HS-5 (cell line): ENCODE results near the gene CACNA1D.

Experiments
- DNase-seq: peaks from one replicate; pipeline ENCODE4 v3.0.0-alpha.2; 2012; ENCODE audit warnings: low read depth

CACNA1D gene

DNA sequence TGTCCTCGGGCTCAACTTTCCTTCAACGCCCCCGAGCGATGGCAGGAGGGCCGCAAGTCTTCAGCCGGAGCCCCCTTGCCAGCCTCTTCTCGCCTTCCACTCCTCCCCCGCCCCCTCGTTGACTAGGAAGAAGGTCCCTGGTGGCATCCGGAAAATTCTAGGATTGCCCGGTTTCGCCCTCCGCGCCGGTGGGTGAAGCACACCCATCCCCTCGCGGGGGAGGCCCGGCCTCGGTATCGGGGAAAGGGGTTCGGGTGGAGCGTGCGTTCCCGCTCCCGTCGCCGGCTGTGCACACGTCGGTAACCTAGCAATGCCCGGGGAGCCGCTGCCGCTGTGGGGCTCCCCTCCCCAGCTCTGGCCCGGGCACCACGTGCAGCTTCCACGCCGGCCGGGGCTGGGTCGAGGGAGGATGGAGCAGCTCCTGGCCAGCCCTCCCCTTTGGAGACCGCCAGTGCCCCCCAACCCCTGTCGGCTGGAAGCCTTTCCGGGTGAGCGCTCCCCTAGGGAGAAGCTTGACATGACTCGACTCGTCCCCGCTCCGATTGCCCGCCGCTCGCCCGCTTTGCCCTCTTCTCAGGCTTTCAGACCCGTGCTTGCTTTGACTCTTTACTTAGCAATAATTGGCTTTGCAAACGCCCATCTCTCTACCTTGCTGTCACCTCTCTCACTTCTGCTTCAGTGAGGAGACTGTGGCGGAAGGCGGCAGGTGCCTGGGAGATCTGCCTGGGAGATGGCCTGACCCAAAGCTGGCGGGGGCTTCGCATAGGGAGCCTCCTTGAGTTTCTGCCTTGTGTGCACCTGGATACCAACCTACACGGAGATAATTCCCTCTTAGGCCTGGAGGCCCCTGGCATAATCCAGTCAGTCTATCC lies 1.3 kb downstream of the CACNA1D start:
- DNase-seq: no peak

DNA sequence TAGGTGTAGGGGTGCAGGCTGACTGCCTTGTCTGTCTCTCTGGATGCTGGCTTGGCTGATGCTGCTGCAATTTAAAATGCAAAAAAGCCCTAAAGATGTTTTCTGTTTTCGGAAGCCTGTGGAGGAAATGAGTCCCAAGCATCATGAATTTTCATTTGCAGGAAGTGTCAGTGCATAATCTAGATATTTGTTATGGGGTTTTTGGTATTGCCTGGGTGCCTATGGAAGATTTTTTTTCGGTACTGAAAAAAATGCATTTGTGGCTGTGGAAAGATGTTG lies 1.9 kb downstream of the CACNA1D start:
- DNase-seq: no peak

DNA sequence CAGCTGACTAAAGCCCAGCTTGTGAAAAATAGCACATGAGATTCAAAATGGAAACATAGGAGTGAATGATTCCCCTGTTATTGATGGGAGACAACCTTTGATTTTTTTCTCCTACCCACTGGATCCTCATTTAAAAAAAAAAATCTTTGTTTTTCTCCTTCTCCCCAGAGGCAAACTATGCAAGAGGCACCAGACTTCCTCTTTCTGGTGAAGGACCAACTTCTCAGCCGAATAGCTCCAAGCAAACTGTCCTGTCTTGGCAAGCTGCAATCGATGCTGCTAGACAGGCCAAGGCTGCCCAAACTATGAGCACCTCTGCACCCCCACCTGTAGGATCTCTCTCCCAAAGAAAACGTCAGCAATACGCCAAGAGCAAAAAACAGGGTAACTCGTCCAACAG lies 2.6 kb downstream of the CACNA1D start:
- DNase-seq: no peak

DNA sequence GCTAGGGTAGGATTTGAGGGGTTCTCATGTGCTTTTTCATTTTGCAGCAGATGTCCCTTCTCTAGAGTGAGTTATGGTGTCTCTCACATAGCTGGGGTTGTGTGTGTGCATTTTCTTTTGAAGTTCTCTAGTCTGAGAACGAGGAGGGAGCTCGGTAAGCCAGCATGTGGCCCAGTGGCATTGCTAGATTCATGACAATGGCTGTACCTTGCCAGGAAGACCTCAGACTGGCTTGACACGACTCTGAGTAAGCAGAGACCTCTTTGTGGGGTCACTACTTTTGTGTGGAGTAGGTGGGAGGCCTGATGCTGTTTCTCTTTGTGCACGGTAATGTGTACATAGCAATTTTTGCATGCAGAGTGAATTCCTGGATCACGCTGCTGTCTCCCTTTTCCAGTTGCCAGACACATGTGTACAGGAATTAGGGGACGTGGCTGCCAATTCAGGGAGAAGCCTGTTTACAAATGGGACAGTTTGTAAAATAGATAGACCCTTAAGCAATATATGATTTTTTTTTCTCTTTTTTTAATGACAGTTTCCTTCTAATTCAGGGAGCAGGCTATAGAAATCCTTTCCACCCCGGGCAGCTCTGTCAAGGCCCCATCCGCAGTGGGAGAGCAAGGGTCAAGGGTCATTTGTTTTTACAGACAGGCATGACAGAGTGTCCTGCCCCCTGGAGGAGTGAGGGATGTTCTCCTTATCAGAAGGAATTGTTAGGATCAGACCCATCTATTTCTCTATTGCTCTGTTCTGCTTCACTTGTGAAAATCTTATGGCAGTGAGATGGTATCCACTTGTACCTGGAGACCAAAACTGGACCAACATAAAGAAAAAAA lies 4.6 kb downstream of the CACNA1D start:
- no peak for DNase-seq

DNA sequence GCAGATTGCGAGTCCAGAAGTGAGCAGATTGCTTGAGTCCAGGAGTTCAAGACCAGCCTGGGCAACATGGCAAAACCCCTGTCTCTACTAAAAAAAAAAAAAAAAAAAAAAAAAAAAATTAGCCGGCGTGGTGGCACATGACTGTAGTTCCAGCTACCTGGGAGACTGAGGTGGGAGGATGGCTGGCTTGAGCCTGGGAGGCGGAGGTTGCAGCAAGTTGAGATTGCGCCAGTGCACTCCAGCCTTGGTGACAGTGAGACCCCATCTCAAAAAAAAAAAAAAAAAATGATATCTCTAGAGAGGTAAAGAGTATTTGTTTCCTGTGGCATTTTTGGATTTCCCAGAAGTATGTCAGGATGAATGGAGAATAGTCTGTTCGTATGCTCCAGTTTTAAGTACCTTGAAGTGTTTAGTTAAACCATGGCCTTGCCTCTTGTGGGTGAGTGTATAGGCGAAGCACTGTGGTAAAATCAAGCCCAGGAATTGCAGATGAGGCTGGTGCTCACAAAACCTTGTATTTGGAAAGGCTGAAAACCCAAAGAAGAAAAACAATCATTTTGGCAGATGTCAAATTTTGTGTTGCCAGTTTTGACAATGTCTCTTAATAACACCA lies 5.9 kb downstream of the CACNA1D start:
- no peak for DNase-seq

DNA sequence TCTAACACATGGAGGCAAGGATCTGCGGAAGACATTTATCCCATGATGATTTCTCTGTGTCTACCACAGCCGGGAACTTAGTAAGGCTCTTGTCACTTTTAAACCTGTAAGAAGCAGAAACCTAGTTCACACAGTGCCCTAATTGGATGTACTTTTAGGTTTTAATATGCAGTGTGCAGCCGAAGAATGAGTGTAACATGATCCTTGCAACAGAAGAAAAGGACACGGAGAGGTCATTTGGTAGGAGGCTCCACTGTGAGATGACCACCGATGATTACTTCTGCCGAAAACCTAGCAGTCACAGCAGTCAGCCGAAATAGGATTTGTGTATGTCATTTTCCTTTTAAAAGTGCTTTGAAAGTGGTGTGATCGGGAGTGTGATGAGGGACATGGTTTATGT lies 6.8 kb downstream of the CACNA1D start:
- no peak for DNase-seq

DNA sequence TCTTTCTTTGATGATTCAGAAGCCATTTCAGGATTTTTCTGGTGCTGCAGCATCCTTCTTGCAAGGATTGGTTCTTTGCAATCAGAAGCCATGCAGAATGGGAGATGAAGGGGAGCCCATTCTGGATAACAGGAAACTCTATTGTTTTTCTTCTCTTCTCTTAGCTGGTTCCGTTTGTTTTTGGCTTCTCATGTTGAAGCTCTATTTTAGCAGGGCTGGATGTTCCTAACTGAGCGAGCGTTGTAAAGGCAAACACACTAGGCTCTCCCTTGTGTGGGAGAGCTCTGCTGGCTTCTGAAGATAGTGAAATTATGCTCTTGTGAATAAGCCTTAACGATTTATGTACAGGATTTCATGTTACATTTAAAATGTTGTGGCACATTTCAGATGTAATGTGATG lies 8.3 kb downstream of the CACNA1D start:
- DNase-seq: no peak

DNA sequence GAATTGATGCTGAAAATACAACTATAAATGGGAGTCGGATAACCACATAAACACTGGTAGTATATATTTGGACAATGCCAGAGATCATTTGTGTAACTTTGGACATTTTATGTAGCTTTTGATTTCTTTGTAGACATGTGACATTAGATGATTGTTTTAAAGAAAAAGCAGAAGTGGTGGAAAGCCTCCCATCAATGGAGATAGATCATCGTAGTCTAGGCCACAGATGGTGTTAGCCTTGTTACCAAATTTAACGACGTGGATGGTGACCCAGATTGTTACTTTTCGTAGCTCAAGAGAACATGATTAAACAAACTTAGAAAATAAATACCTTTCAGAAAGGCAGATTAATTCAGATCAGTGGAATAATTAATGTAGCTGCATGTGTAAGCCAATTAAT lies 8.8 kb downstream of the CACNA1D start:
- no peak for DNase-seq

DNA sequence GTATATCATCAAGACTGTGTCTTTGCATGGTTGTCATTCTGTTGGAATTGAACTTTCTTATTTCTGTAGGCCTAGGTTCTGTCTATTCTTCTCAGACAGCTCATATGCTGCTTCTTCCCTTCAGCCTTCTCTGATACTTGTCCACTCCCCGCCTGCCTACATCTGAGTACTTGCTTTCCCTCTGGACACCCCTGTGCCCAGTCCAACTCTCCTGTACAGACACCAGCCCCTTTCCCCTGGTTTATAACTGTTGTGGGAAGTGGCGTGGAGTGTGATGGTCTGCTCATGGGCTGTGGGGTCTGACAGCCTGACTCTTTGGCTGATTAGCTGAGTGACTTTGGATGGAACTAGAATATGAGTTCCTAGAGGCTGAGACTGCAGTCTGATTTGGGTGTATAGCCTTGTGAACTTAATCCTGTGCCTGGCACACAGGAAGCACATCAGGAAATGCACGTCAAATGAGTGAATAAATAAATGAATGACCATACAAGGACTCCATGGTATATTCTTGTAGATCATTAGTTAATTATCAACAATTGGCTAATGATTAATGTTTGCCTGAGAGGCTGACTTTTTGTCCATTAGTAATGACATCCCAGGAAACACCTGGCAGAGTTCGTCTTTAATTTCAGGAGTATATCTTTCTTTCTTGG lies 11.8 kb downstream of the CACNA1D start:
- DNase-seq: no peak

DNA sequence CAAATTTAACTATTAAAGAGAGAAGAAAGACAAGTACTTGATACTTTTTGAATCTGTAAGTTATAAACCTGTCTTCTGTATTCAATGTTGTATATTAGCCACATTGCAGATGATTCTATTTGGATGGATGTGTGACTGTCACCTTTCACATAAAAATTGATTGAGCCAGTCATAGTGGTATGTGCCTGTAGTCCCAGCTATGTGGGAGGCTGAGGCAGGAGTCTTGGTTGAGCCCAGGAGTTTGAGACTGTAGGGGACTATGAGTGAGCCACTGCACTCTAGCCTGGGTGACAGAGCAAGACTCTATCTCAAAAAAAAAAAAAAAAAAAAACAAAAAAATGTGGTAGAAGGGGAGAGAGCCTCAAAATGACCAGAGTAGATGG lies 12.3 kb downstream of the CACNA1D start:
- no peak for DNase-seq

DNA sequence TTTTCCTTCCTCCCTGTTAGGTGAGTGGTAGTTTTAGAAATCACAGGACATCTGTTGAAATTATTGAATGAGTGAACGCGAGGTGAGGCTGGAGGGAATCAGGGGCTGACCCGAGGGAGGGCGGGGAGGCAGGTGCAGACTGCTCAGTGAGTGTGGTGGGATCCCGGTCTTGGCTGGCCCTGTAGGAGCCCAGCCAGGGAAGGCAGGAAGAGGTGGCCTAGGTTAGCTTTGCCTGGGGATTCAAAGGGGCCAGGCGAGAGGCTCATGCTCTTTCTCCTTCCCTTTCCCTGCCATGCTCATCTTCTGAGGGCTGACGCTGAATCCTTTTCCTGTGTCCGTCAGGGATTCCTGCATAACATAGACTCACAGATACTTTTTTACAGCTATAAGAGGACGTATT lies 15.1 kb downstream of the CACNA1D start:
- DNase-seq: no peak

DNA sequence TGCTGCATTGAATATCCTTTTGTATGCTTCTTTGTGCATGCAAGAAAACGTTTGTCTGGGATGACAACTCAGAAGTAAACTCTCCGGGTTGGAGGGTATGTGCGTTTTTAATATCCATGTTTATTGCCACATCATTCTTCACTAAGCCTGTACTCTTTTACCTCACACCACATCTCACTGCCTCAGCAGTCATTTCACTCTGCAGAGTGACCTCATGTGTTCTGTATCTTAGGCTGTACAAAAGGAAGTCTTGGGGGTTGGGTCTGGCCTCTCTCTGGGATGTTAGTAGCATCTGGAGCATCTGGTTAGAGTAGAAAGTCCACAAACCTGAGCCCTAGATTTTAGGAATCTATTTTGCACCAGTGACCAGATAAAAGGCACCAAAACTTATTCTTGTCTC lies 16.1 kb downstream of the CACNA1D start:
- DNase-seq: no peak

DNA sequence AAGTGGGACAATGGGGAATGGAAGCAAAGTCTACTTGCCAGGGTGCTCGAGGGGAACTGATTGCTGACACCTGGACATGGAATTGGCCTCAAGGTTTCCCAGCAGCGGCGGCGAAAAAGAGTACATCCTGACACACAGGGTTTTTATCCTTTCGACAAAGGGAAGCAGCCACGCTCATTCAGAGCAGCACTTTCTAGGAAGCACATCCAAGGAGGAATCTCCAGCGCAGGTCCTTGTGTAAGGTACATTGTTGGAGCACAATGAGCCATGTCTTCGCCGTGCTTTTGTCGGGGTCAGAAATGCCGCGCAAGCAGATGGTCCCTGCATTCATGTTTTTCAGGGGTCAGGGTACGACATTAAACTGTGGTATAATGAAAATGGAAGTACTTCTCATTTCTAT lies 16.8 kb downstream of the CACNA1D start:
- no peak for DNase-seq

DNA sequence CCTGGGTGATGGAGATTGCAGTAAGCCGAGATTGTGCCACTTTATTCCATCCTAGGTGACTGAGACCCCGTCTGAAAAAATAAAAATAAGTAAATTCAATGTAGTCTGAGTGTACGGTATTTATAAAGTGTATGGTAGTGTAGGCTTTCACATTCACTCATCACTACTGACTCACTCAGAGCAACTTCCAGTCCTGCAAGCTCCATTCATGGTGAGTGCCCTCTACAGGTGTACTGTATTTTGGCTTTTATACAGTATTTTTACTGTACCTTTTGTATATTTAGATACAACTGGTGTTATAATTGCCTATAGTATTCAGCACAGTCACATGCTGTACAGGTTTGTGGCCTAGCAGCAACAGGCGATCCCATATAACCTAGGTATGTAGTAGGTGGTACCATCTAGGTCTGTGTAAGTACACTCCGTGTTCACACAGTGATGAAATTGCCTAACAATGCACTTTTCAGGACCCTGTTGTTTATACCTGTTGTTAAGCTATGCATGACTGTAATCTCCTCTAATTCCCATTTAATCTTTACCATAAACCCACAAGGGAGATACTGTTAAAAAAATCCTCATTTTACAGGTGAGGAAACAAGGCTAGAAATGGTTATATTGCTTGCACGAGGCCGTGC lies 19.3 kb downstream of the CACNA1D start:
- no peak for DNase-seq

DNA sequence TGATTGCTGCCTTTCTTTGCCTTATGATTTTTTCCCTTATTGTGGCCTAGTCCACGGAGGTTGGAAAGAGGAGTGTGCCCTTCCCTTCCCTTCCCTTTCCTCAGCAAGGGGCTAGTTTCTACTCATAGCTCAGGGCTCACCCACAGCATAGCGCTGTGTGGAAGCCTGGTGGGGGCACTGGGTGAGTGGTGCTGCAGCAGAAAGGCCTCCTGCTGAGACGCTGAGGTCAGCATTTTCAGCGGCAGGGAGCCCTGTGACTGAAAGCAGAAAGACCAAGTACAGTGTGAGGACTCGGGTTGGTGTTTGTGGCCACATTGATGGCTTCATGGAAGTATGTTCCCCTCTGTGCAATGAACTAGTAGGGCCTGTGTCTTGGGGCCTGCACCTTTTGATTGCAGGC lies 21.9 kb downstream of the CACNA1D start:
- DNase-seq: no peak

DNA sequence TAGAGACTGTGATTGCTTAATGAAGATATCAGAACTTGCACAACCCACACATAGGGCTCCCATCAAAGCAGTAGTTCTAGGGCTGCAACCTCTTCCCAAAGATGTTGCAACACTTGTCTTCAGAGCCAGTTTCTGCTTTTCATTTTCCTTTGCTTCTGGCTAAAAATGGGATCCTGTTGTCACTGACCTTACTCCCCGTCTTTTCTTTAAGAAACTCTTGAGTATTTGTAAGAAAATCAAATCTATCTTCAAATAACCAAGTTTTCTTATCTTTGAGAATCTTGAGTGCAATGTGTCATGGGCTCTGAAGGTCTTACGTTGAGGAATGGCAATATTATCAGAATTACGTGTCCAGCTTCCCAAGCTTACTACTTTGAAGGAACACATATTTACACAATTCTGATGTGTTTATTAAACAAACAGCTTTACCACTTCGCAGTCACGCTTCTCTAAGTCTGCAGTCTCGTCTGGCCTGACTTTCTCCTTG lies 24.1 kb downstream of the CACNA1D start:
- no peak for DNase-seq

DNA sequence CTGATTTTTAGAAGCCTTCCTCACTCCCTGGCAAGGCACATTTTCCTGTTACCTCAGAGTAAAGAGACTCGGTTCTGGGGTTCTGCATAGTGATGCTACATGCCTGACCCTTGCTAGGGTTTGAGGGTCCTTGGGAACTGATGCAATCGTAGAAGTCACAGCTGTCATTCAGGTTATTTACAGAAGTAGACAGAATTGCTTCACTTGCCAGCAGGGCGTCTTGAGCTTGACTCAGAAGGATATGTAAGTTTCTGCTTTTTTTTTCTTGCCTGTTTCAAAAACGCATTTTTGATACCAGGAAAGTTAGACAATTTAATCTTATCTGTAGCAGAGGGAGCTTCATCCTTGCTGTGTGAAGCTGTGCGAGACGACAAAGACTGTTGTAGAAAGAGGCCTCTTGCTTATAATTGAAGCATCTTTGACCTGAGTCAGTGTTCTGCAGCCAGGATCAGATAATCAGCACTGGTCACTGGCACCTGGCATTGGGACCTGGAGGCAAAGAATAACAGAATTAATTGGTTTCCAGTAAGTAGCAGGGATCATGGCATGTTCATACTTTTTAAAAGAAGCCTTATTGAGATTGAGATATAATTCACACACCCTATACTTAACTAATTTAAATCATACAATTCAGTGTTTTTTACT lies 24.8 kb downstream of the CACNA1D start:
- no peak for DNase-seq

DNA sequence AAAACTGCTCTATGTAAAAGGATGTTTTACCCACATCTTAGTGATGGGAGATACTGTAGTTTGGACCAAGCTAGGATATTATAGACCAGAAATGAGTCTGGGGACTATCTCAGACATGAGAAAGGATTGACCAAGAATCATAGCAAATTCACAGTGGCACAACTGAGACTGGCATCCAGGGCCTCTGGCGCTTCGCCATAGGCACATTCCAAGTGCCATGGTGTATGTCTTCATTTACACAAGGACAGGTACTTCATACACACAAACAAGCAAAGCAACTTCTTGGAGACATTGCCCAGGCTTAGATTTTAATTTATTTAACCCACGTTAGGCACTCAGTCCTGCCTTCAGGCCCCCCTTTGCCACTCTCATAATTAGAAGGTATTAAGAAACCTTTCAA lies 28.9 kb downstream of the CACNA1D start:
- no peak for DNase-seq

DNA sequence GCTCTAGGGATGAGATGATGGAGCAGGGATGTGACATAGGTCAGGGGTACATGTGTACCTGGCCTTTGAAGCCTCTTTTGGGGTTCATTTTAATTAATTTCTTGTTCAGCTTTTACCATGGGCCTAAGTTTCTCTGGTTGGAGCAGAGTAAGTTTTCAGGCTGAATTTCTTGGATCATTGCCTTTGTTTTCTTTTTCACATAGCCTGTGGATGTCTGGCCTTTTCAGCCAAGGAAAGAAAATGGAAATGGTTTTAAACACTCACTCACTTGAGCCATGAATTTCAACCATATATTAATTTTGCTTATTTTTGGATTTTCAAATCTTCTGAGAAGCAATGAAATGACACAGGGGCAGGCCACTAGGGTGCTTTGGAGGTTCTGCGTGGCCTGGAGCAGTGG lies 30.2 kb downstream of the CACNA1D start:
- DNase-seq: no peak

DNA sequence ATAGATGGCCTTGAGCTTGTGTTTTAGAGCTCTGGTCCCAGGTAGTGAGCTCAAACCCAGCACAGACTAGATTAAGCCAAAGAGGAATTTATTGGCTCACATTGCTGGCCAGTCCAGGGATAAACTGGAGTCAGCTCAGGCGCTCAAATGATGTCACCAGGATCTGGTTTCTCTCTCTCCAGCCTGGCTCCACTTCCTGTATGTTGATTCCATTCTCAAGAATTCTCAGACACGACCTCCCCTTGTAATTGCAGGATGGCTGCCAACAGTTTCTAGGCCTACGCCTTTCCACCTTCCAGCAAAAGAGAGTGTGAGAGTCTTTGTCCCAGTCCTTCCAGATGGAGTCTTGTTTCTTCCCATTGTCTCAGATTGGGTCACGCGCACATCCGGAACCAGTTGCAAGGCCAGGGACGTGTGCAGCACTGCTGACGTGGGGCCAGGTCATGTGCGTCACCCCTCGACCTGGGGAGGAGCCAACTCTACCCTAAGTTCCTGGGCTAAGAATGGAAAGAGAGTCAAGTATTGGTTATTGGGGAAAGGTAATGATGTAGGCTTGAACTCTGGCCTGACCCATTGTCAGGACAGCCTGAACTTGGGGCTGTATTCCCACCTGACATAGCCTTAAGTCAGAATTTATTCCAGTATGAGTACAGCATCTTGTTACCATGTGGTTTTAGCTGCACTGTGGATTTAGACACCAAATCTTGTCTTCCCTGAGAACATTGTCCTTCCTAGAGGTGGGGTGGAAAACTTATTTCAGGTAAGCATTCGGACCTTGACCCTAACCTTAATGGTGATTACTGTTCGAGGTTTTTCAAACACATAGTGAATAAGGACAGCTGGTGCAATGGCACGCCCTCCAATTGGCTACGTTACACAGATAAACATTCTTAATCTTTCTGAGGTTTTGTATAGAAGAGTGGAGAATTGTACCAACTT lies 31.6 kb downstream of the CACNA1D start:
- no peak for DNase-seq

DNA sequence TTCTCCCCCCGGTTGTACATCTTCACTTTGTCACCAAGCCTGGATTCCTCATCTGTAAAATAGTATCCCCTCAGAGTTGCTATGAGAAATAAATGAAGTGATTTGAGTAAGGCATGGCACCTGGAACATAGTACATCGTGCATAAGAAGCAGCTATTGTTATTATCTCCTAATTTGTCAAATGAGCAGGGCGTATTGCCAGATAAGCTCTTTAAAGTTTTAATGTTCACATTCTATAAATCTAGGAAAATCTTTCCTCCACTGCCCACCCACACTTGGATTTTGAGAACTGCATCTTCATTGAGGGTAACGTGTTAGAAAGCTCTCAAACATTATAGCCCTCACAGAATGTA lies 32.3 kb downstream of the CACNA1D start:
- DNase-seq: no peak
